K562 (cell line): ENCODE measurements around the gene IL17RA. TPM values are rescaled to one million over a fixed set of nuclear protein-coding genes. Genes with fewer than 3 reads are reported as not detected.

Source experiments
- ATAC-seq: fragments of 200-7000 bp; cut with Tn5 transposase; 3 replicates; pipeline ENCODE4 v1.9.1; 2020; ENCODE audit warnings: moderate library complexity
- BruUV-seq: library from RNA; stranded (reverse); fragments of 400-500 nt; replicated peaks from 2 replicates; lab custom pipeline; 2021; lab: Mats Ljungman, UMichigan
- CTCF ChIA-PET: fragments of 300-600 bp; formaldehyde crosslinking; extraction: SDS; loops from one replicate; lab custom pipeline; 2021; ENCODE audit warnings: low intra/inter-chr PET ratio; lab: Yijun Ruan, JAX
- POLR2A ChIA-PET: fragments of 300-600, 350-650 bp; sonication (Branson Sonifier 250); formaldehyde crosslinking; extraction: SDS; loops from one replicate; lab custom pipeline; 2021; ENCODE audit warnings: antibody characterized with exemption, inconsistent platforms; lab: Yijun Ruan, JAX
- DNase-seq, 4 experiments: peaks; one replicate each; pipeline versions ENCODE4 v3.0.0 to v3.0.0-alpha.2; 2011 to 2018; ENCODE audit warnings: low spot score in 3 of 4, mixed read lengths in 3 of 4; ENCODE audit errors: extremely low read depth in 1 of 4
- FAIRE-seq: peaks from 2 replicates; lab custom pipeline; 2011; peaks lifted over from hg19 to GRCh38; lab: Jason Lieb, UNC
- H2AFZ ChIP-seq: 2 replicates; pipeline ENCODE4 v1.6.0; 2011; ENCODE audit warnings: low read depth, low read length, control low read depth, inconsistent platforms
- H3K27ac ChIP-seq: fragments of 200-600 bp; 3 replicates; pipeline ENCODE4 v1.8.0; 2011; ENCODE audit warnings: low read depth, mild to moderate bottlenecking, control low read depth, inconsistent platforms, low read length, moderate library complexity, mixed read lengths; ENCODE audit errors: extremely low read depth
- H3K27me3 ChIP-seq, 2 experiments: fragments of 300-600 bp in 1 of 2; 2 replicates in 1 of 2; 3 replicates in 1 of 2; pipeline versions ENCODE4 v1.6.0 to v1.8.0; 2011; ENCODE audit warnings: inconsistent platforms in 2 of 2, low read length in 2 of 2, mild to moderate bottlenecking in 1 of 2, mixed read lengths in 1 of 2, moderate library complexity in 1 of 2; ENCODE audit not compliant: control insufficient read depth in 2 of 2, insufficient read depth in 2 of 2
- H3K36me3 ChIP-seq: fragments of 300-600 bp; 3 replicates; pipeline ENCODE4 v1.8.0; 2011; ENCODE audit warnings: mild to moderate bottlenecking, low read length, inconsistent platforms; ENCODE audit not compliant: control insufficient read depth, insufficient read depth
- H3K4me1 ChIP-seq, 2 experiments: fragments of 200-600 bp in 1 of 2; replicated peaks in 1 of 2; 2 replicates in 1 of 2; 3 replicates in 1 of 2; pipeline versions ENCODE4 v1.5.1 to v1.8.0; 2011; ENCODE audit warnings: inconsistent platforms in 2 of 2, low read length in 2 of 2, mild to moderate bottlenecking in 1 of 2, mixed read lengths in 1 of 2, moderate library complexity in 1 of 2; ENCODE audit not compliant: control insufficient read depth in 2 of 2, insufficient read depth in 2 of 2
- H3K4me2 ChIP-seq: 2 replicates; pipeline ENCODE4 v1.6.1; 2011; ENCODE audit warnings: low read length, control low read depth, inconsistent platforms, mixed read lengths; ENCODE audit not compliant: insufficient read depth
- H3K4me3 ChIP-seq: fragments of 200-600 bp; sonication (generic), shearing (Covaris generic); 2 replicates; pipeline ENCODE4 v1.5.1; 2016; ENCODE audit warnings: control low read depth, inconsistent platforms
- H3K79me2 ChIP-seq: fragments of 200-600 bp; 3 replicates; pipeline ENCODE4 v1.8.0; 2011; ENCODE audit warnings: low read length, inconsistent platforms; ENCODE audit not compliant: control insufficient read depth, insufficient read depth
- H3K9ac ChIP-seq, 2 experiments: 2 replicates each; pipeline versions ENCODE4 v1.6.0 to v1.6.1; 2011; ENCODE audit warnings: low read depth in 2 of 2, low read length in 2 of 2, control low read depth in 1 of 2, inconsistent platforms in 1 of 2, mild to moderate bottlenecking in 1 of 2, mixed read lengths in 1 of 2; ENCODE audit not compliant: insufficient read depth in 1 of 2
- H3K9me1 ChIP-seq: one replicate; pipeline ENCODE4 v1.6.0; 2011; ENCODE audit warnings: inconsistent platforms, mild to moderate bottlenecking, low read length, moderate library complexity; ENCODE audit not compliant: control insufficient read depth, insufficient read depth
- H3K9me3 ChIP-seq: replicated peaks from 2 replicates; pipeline ENCODE4 v1.5.1; 2011; ENCODE audit warnings: low read depth, low read length, inconsistent platforms; ENCODE audit not compliant: control insufficient read depth, insufficient read depth
- H4K20me1 ChIP-seq: replicated peaks from 2 replicates; pipeline ENCODE4 v1.6.1; 2011; ENCODE audit warnings: low read length, inconsistent platforms, mixed read lengths; ENCODE audit not compliant: control insufficient read depth, insufficient read depth
- GABPB1 ChIP-seq: sonication (generic); formaldehyde crosslinking; IDR thresholded peaks from 2 replicates; pipeline ENCODE4 v1.8.0; 2022; ENCODE audit warnings: mild to moderate bottlenecking, missing genetic modification reagents
- NCOR1 ChIP-seq: fragments of 450-650 bp; IDR thresholded peaks from 2 replicates; pipeline ENCODE4 v1.6.1; 2016; ENCODE audit warnings: mild to moderate bottlenecking, moderate library complexity
- NONO ChIP-seq, 2 experiments: fragments of 200-400 bp in 1 of 2; fragments of 450-650 bp in 1 of 2; formaldehyde crosslinking in 1 of 2; IDR thresholded peaks; 2 replicates each; pipeline ENCODE4 v1.6.1; 2017; ENCODE audit warnings: low read depth in 2 of 2, mild to moderate bottlenecking in 2 of 2, moderate library complexity in 2 of 2, low read length in 1 of 2
- POLR2AphosphoS2 ChIP-seq: IDR thresholded peaks from 2 replicates; pipeline ENCODE4 v1.6.1; 2012; ENCODE audit warnings: low read length, improper control_type of control experiment
- TFAP4 ChIP-seq: sonication (generic); formaldehyde crosslinking; IDR thresholded peaks from 2 replicates; pipeline ENCODE4 v1.8.0; 2022; ENCODE audit warnings: missing genetic modification reagents, mild to moderate bottlenecking, moderate library complexity, borderline replicate concordance
- ZNF3 ChIP-seq: fragments of 250-450 bp; sonication (Bioruptor Pico); IDR thresholded peaks from 2 replicates; pipeline ENCODE4 v1.5.0; 2021; ENCODE audit warnings: mild to moderate bottlenecking, moderate library complexity
- ZNF785 ChIP-seq: fragments of 250-450 bp; sonication (Bioruptor Pico); IDR thresholded peaks from 2 replicates; pipeline ENCODE4 v1.4.0; 2020; ENCODE audit warnings: mild to moderate bottlenecking
- WGBS: fragments of 100-300 bp; shearing (Covaris generic); methylation state at CpG from one replicate; pipeline ENCODE4 v1.1.6; 2016; ENCODE audit warnings: low coverage, mixed read lengths; ENCODE audit not compliant: insufficient coverage; ENCODE audit errors: missing lambda C conversion rate; 5-methylcytosine and 5-hydroxymethylcytosine counted together
- in situ Hi-C: fragments of 300-500 bp; cut with MboI; formaldehyde crosslinking; loops from 4 replicates; pipeline ENCODE4 v1.15.0; 2018; ENCODE audit warnings: inconsistent platforms, mixed read lengths
- intact Hi-C: fragments of 100-400 bp; cut with micrococcal nuclease; formaldehyde crosslinking; loops from 2 replicates; pipeline ENCODE4 v1.14.2; 2022
- polyA plus RNA-seq, 8 experiments: library from polyadenylated mRNA; depleted of rRNA in 4 of 8; stranded (reverse) in 5 of 8; unstranded in 3 of 8; fragments of >200 nt; fragmentation: Nextera tagmentation in 2 of 8; fragmentation: Illumina TruSeq in 1 of 8; extraction: Ambion mirVana in 2 of 8; extraction: Trizol in 1 of 8; gene quantifications; 2 replicates each; pipeline versions ENCODE4 v1.2.1 to v1.2.3, GENCODE V29; 2011 to 2014; ENCODE audit warnings: inconsistent platforms in 1 of 8, missing spikeins in 1 of 8
- total RNA-seq, 7 experiments: library from RNA; depleted of rRNA in 6 of 7; stranded (reverse); fragments of >200 nt in 6 of 7; fragmentation: Illumina TruSeq in 2 of 7; extraction: Trizol in 2 of 7; gene quantifications; 2 replicates each; pipeline versions ENCODE4 v1.2.1 to v1.2.3, GENCODE V29; 2011 to 2021; ENCODE audit warnings: low replicate concordance in 1 of 7
- TF ChIP-seq, protein P1 (sequence below), 2 experiments: fragments of 450-650 bp in 1 of 2; sonication (generic) in 1 of 2; formaldehyde crosslinking in 1 of 2; IDR thresholded peaks; 2 replicates each; pipeline versions ENCODE4 v1.7.1 to v1.9.0; 2016 to 2022; ENCODE audit warnings: inconsistent platforms in 1 of 2, mild to moderate bottlenecking in 1 of 2, missing genetic modification reagents in 1 of 2
- TF ChIP-seq, protein P2 (sequence below), 2 experiments: fragments of 450-650 bp in 1 of 2; sonication (generic) in 1 of 2; formaldehyde crosslinking in 1 of 2; IDR thresholded peaks in 1 of 2; conservative IDR thresholded peaks in 1 of 2; 2 replicates each; pipeline versions ENCODE4 v1.6.1 to v1.8.1; 2016 to 2023; ENCODE audit warnings: mild to moderate bottlenecking in 2 of 2, moderate library complexity in 2 of 2, inconsistent platforms in 1 of 2, missing genetic modification reagents in 1 of 2

Gene IL17RA
- total and polyA plus RNA-seq, 9 of the 15 experiments (the other 6 are each of a cell fraction or from before 2014, with no cell fraction given) = 0.17 to 11.8 (median 3.7) TPM

DNA sequence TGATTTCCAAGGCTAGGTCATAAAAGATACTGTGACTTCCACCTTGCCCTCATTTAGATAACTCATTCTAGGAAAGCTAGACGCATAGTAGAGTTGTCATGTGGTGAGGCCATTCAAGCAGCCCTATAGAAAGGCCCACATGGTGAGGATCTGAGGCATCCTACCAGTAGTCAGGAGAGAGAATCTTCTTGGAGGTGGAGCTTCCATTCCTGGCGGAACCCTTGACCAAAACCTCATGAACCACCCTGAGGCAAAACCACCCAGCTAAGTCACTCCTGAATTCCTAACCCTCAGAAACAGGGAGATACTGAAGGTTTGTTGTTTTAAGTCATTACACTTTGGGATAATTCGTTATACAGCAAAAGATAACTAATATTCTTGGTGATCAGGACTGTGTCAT is 77.2 kb downstream of the IL17RA start:
- Histone ChIP-seq H3K9ac (no peak overlapping the region), H3K27me3 (peaks cover 20 to 27% of the 10 kb centered on the region in 2 experiments; a peak in 4 of 5 replicates), H3K9me3 (no peaks in the 10 kb centered on the region), H3K27ac (no peak overlapping the region), H3K4me2 (no peak overlapping the region), H4K20me1 (0 out of 2 replicates have a peak, but pooled peaks cover 4% of the 10 kb centered on the region), H3K4me1 (peaks cover 5 to 18% of the 10 kb centered on the region in 2 experiments; a peak in 3 of 5 replicates), H3K79me2 (peaks cover 12% of the 10 kb centered on the region), H3K4me3 (no peak overlapping the region), H3K9me1 (no peaks in the 10 kb centered on the region), H3K36me3 (peaks cover 7% of the 10 kb centered on the region; the same call in 2 of the 3 replicates), H2AFZ (no peak overlapping the region)
- WGBS = 5% methylated on average over 3 of the region's 3 CpGs
- no TSS peak for BruUV-seq
- intact Hi-C loops (no loop called here), in situ Hi-C loops (no loop called here)
- POLR2A ChIA-PET = interaction anchor here (0.6 to 1.5 kb wide), 2 partner anchors 10 to 343 kb away, joined by 3 to 4 read pairs; no protein-coding TSS in a partner anchor
- DNase-seq = no peak
- CTCF ChIA-PET = no interaction called here
- no peak for ATAC-seq
- no peak for FAIRE-seq
- TF ChIP-seq, protein P1, sequence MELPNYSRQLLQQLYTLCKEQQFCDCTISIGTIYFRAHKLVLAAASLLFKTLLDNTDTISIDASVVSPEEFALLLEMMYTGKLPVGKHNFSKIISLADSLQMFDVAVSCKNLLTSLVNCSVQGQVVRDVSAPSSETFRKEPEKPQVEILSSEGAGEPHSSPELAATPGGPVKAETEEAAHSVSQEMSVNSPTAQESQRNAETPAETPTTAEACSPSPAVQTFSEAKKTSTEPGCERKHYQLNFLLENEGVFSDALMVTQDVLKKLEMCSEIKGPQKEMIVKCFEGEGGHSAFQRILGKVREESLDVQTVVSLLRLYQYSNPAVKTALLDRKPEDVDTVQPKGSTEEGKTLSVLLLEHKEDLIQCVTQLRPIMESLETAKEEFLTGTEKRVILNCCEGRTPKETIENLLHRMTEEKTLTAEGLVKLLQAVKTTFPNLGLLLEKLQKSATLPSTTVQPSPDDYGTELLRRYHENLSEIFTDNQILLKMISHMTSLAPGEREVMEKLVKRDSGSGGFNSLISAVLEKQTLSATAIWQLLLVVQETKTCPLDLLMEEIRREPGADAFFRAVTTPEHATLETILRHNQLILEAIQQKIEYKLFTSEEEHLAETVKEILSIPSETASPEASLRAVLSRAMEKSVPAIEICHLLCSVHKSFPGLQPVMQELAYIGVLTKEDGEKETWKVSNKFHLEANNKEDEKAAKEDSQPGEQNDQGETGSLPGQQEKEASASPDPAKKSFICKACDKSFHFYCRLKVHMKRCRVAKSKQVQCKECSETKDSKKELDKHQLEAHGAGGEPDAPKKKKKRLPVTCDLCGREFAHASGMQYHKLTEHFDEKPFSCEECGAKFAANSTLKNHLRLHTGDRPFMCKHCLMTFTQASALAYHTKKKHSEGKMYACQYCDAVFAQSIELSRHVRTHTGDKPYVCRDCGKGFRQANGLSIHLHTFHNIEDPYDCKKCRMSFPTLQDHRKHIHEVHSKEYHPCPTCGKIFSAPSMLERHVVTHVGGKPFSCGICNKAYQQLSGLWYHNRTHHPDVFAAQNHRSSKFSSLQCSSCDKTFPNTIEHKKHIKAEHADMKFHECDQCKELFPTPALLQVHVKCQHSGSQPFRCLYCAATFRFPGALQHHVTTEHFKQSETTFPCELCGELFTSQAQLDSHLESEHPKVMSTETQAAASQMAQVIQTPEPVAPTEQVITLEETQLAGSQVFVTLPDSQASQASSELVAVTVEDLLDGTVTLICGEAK (IDR thresholded peaks at IDR 0.05) = no peak
- TF ChIP-seq, protein P1 (CRISPR knock-in tag; IDR thresholded peaks at IDR 0.05) = no peak
- TF ChIP-seq NONO (IDR thresholded peaks at IDR 0.05; ENCODE audit: low read depth in 2 of 2, low read length in 1 of 2) (no peak), ZNF3 (no peak), TFAP4 (no peak), GABPB1 (no peak), POLR2AphosphoS2 (no peak), NCOR1 (no peak), ZNF785 (no peak)
- TF ChIP-seq, protein P2, sequence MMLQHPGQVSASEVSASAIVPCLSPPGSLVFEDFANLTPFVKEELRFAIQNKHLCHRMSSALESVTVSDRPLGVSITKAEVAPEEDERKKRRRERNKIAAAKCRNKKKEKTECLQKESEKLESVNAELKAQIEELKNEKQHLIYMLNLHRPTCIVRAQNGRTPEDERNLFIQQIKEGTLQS (IDR thresholded peaks at IDR 0.05) = no peak
- TF ChIP-seq, protein P2 (CRISPR knock-in tag; conservative IDR thresholded peaks at IDR 0.05) = no peak
